Activated CD8-positive, alpha-beta memory T cell treated with anti-CD3 and anti-CD28 coated beads for 36 hours (primary cell): ENCODE measurements around the gene FGG. TPM values are rescaled to one million over a fixed set of nuclear protein-coding genes. Genes with fewer than 3 reads are reported as not detected.
"Not testable (repeated sequence)": the region's sequence is repeated elsewhere in the genome, so short reads cannot be mapped to it uniquely, and the experiment has no call there.

Experiments used
- CTCF ChIA-PET: fragments of 350-600 bp; sonication (Branson Sonifier 250); formaldehyde crosslinking; loops from one replicate; lab custom pipeline; 2021; ENCODE audit warnings: antibody characterized with exemption; lab: Charles Lee
- POLR2A ChIA-PET: fragments of 350-600 bp; sonication (Branson Sonifier 250); formaldehyde crosslinking; loops from one replicate; lab custom pipeline; 2021; ENCODE audit warnings: antibody characterized with exemption; lab: Charles Lee
- total RNA-seq, 2 experiments: library from RNA; stranded (reverse); gene quantifications; one replicate each; pipeline ENCODE4 v1.2.3, GENCODE V29; 2021

The FGG gene
- total RNA-seq, 2 experiments from 2014 or later = not detected

DNA sequence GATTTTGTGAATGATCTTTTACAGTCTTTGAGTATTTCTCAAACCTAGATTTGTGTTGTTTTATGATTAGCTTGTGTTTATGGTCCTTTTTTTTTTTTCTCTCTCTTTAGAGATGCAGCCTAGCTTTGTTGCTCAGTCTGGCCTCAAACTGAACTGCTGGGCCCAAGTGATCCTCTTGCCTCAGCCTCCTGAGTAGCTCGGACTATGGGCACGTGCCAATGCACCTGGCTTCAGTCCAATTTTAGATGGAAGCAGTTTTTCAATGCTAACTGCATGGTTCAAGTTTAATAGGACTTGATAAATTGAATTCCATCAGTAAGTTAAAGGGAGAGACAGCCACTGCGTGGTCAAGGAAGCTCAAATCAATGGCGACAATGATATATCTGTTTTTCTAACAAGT, 3.8 kb upstream of the FGG start:
- CTCF ChIA-PET = interaction anchor here (0.6 kb wide), 1 partner anchor 154 kb away, joined by 3 read pairs; no protein-coding TSS in a partner anchor
- POLR2A ChIA-PET = no interaction called here

DNA sequence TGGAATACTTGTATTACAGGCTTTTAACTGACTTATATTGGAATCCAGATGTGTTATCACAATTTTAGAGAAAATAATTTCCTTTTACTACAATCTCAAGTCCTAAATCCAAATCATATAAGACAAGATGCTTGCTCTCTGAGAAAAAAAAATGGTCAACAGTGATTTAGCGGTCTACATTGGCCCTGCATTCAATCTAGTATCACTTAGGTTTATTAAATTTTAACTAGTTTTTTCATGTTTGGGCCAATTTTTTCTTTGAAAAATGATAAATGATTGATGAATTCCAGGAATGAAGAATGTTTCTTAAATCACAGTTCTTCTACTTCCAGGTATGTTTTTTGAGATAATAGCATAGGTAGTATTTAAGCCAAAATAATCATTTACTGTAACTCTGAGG, 2.8 kb upstream of the FGG start:
- ChIA-PET CTCF (no interaction called here), POLR2A (no interaction called here)

DNA sequence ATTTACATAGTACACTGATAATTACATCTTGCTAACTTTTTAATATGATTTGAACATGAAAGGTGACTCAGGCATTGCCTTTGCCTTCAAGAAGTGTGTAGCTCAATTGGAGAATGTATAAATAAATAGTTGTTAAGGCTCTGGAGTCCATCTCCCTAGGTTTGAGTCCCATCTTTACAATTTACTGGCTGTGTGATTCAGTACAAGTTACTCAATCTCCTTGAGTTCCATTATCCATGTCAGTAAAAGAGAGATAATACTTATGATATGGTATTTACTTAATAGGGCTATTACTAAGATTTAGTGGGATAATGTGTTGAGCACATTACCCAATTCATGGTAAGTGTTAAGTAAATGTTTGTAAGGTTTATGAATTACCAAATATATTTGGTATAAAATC, 1.9 kb upstream of the FGG start:
- ChIA-PET CTCF (no interaction called here), POLR2A (no interaction called here)

DNA sequence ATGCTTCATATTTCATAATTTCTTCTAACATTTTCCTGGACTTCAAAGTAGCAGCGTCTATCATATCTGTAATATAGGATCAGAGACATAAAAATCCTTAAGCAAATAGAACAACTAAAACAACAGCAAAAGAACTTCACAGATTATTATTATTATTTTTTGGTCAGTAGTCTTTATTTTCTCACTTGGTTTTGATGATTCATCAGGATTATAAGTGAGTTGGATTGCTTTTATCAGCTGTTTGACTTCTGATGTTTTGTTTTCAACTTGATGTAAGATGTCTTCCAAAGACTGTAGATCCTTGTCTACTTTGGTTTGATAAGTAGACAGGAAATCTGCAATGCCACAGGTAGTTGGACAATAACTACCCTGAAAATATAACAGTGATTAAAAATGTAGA, 623 bp downstream of the FGG start:
- CTCF ChIA-PET = interaction anchor here (1.4 kb wide), 1 partner anchor 59 kb away, joined by 3 read pairs; no protein-coding TSS in a partner anchor
- POLR2A ChIA-PET = no interaction called here

DNA sequence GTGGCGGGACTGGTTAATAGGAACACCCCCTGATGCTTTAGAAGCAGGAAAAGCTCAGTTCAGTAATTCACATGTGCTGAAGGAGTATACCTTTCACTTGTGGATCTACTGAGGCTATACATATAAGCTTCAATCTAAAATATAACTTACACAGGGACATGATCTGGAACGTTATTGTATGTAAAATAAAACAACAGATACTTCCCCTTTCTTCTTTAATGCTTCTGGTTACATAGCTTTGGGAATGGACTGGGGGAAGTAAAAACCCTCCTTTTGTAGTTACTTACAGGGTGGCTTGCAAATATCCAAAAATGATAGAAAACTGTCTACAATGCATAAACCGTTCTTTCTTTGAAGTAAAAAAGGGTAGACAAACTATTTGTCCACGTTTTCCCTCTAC, 1.9 kb downstream of the FGG start:
- ChIA-PET CTCF (no interaction called here), POLR2A (no interaction called here)

DNA sequence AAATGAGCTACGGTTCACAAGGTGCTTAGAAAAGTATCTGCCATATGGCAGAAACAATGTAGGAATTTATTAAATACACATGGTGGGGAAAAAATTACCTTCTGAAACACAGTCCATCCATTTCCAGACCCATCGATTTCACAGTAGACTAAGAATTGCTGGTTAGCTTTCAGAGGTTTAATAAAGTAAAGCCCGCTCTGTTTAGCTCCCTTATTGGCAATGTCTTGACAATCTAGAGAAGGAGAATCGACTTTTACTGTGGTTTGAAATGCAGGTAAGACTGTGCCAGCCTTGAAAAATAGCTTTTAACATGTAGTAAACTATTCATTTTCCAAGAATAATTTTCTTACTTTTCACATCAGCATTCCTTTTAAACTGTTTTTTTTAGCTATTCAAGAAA, 2.9 kb downstream of the FGG start:
- CTCF ChIA-PET = no interaction called here
- POLR2A ChIA-PET = no interaction called here

DNA sequence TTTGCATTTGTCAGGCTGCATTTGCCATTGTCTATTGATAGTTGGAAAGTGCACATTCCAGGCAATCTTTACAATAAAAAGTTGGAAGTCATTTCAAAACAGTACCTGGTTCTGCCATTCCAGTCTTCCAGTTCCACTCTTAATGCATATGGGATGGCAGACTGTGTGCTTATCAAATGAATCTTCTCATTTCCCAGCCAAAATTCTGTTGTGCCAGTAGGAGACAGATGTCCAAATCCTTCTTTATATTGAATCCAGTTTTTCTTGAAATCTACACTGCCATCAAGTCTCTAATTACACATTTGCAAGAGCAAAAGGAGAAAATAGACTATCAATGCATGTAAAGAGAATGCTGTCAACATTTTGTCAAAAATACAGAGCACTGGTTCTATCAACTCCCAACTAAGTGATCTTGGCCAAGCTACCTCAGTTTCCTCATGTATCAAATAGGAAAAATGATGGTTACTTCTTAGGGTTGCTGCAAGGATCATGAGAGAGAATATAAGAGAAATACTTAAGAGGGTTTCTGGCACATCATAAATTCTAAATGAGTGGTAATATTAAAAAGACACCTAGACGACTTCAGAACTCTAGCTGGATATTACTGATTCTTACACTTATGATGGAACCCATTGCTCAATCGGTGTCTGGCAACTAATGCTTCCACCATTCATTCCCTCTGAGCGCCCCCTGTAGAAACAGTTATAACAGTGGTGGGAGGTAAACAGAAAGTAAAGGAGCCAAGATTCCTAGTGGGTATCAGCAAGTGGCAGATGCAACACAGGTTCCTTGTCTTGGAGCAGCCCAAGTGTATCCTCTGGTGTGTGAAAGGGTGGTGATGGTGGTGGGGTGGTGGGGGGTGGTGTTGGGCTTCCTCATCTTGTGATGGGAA, 3.8 kb downstream of the FGG start:
- CTCF ChIA-PET = no interaction called here
- POLR2A ChIA-PET = no interaction called here

DNA sequence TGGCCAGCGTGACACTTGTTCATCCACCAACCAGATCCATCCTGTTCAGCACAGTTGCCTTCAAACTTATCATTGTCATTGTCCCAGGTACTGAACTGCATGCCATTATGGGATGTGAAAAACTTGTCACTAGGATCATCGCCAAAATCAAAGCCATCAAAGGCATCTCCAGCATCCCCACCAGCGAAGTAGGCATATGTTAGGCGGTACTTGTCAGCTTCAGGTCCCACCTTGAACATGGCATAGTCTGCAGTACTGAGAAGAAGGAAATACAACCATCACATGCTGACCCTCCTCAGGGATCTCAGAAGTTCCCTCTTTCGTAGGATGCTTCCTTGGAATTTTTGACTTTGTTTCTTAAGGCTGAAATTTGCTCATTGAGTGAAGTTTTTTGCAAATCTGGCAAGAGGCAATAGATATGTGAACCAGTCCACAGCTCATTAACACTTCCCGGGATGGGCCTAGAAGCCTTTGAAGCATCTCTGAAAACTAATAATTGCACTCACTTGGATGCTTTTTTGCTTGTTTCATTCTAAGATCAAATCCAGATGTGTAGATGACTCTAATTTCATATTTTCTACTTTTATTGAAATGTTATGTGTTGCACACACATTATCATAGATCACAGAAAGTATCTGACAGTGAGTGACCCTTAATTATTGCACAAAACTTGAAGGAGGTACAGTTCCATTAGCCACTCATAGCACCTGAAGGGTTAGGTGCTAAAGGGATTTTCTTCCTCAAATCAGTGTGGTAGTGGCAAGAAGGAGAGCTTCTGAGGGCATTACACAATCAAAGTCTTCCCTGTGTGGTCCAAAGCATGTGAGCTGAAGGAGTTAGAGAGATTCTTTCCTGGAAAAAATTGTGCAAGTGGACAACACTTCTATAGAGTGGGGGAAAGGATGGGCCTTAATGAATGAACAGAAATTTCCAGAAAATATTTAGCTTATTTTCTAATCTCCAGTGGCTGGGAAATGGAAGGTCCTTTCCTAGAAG, 5.4 kb downstream of the FGG start:
- CTCF ChIA-PET = no interaction called here
- POLR2A ChIA-PET = no interaction called here

DNA sequence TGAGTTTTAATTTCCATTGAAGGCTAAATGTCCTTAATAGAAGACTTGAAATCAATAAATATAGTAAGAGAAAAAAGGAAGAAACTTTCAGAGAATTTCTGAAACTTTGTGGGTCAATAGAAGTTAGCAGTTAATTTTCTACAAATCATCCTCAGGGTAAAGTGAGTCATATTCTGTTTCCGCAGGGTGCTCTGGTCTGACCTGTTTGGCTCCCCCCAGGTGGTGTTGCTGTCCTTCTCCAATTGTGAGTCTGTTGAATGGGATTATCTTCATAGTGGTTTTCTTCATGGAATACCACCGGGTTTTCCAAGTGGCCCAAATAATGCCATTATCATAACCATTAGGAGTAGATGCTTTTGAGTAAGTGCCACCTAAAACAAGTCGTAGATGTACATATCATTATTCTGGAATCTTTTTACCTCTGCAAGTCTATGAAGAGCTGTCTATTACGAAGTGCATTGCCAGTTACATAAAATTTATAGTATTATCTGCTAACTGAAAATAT, 7.7 kb downstream of the FGG start:
- CTCF ChIA-PET = interaction anchor here (1.4 kb wide), 1 partner anchor 12 kb away, joined by 3 read pairs; no protein-coding TSS in a partner anchor
- POLR2A ChIA-PET = no interaction called here

DNA sequence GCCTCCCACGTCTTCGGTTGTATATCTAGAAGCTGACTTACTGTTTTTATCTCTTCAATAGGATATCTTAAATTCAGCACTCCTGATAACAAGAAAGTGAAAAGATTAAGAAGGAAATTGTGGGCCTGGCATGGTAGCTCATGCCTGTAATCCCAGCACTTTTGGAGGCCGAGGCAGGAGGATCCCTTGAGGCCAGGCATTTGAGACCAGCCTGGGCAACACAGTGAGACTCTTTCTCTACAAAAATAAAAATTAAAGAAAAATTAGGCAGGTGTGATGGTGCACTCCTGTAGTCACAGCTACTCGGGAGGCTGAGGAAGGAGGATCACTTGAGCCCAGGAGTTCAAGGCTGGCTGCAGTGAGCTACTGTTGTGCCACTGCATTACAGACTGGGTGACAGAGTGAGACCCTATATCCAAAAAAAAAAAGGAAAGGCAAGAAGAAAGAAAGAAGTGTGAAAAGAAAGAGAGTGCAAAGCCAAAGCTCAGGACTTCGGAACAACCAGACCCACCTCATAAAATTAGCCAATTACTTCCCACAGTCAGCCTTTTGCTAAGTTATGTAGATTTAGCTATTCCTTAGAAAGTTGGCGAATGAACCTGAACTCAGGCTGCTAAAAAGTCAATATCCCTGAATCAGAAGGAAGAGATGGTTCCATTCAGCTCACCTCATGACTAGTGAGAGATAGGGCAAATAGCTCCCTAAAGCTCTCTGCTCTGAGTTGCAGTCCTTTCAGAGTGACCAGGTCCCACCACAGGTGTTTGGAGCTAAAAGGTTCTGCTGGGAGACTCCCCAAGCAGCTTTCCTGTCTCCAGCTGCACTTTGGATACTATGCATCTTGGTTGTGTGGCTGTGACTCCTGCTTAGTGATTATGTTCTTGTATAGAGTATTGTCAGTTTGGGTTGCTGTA, 9.2 kb downstream of the FGG start:
- ChIA-PET POLR2A (interaction anchor here (0.6 kb wide), 1 partner anchor 28 kb away, joined by 4 read pairs; no protein-coding TSS in a partner anchor), CTCF (interaction anchor here (1.4 kb wide), 1 partner anchor 10 kb away, joined by 3 read pairs; no protein-coding TSS in a partner anchor)

DNA sequence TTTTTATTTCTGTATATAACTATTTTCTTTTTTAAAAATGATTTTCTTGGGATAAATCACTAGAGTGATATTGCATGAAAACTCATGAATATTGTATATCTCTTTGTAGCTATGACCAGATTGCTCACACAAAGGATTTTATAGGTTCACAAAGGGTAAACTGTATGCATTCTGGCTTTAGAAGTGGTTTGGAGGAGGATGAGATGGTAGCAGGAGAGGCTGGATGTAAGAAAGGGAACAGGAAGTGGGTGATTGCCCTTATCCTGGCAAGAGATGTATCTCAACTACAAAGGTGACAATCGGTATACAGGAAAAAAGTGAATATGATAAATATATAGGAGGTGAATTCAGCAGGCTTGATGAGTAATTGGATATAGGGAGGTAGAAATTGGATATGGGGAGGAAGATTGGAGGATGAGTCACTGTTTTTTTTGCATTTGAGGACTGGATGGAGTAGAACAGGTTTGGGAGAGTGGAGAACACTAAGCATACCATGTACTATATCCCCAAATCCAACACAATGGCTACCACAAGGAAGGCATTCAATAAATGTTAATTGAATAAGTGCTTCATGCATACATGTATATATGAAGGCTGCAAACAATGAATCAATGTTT, 9.9 kb downstream of the FGG start:
- POLR2A ChIA-PET = no interaction called here
- CTCF ChIA-PET = no interaction called here

DNA sequence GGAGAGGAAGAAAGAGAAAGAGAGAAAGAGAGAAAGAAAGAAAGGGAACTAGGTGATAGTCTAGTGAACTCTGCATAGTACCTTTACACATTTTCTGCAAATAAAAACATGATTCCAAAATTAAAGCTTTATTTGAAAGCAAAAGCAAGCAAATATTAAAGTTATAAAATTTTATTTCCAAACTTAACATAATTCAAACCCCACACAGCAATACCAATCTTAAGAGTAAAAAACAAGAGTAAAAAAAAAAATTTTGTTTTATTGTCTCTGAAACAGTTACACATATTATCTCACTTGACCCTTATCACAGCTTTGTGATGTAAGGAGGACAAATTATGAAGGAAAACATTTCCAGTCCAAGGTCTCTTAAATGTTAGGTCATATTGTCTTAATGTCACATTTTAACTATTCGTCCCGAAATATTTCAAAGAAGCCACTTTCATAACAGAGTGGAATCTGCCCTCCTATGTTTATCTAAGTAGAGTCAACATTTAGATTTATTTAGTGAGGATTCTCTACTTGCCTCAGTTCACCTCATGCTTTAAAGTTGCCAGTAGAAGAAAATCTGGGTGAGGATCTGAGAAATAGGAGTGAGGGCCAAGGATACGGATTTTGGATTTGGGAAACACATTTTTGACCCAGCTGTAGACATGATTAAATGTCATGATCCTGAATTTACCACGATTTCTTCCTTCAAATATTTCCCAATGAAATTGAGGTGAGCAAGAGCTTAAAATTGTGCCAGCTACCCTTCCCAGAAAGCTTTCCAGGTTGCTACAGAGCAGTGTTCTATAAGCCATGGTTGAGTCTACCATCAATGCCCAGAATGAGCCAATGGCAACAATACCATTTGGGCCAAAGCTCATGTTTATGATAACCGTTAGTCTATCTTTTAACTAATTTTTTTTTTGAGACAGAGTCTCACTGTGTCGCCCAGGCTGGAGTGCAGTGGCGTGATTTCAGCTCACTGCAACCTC, 14.4 kb downstream of the FGG start:
- POLR2A ChIA-PET = no interaction called here
- CTCF ChIA-PET = no interaction called here

DNA sequence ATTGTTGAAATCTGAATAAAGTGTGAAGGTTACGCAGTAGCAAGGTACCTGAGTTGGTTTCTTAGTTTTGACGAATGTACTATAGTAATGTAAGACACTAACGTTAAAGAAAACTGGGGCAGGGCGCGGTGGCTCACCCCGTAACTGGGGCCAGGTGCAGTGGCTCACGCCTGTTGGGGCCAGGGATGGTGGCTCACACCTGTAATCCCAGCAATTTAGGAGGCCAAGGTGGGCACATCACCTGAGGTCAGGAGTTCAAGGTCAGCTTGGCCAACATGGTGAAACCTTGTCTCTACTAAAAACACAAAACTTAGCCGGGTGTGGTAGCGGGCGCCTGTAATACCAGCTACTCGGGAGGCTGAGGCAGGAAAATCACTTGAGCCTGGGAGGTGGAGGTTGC, 15.2 kb downstream of the FGG start:
- CTCF ChIA-PET, POLR2A ChIA-PET: not testable (repeated sequence)

DNA sequence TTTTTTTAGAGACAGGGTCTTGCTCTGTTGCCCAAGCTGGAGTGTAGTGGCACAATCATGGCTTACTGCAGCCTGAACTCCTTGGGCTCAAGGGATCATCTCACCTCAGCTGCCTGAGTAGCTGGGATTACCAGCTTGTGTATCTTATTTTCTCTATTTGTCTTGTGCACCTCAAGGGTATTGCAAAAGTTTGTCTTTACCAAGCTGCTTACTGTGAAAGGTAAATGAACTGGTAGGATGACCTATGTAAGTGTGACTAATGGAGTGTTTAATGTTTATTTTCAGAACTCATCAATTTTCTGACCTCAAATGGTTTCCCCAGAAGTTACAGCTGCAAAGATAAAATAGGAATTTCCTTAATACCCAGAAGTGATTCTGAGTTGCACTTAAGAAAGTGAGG, 16.6 kb downstream of the FGG start:
- CTCF ChIA-PET = no interaction called here
- POLR2A ChIA-PET = no interaction called here

DNA sequence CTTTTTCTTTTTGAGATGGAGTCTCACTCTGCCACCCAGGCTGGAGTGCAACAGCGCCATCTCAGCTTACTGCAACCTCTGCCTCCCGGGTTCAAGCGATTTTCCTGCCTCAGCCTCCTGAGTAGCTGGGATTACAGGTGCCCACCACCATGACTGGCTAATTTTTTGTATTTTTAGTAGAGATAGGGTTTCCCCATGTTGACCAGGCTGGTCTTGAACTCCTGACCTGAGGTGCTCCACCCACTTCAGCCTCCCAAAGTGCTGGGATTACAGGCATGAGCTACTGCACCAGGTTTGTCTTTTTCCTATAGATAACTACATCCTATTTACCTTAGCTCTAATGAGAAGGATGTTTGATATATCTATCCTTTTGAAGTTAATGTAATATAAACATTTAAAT, 18.1 kb downstream of the FGG start:
- POLR2A ChIA-PET, CTCF ChIA-PET: not testable (repeated sequence)

DNA sequence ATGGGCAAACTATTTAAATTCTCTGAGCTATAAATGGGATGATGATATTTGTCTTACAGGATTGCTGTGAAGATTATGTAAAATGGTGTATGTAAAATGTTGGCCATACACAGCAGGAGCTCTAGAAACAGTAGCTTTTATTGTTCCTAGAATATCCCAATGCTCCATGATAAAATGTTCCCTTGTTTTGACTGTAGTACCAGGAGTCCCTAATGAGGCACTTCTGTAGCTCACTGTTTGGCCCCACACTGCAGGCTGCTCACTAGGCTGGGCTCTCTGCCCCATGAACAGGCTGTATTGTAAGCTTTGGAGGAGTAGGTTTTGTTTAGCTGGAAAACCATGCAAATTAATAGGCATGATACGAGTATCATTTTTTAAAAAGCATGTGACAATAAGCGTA, 18.6 kb downstream of the FGG start:
- ChIA-PET POLR2A (no interaction called here), CTCF (interaction anchor here (1.4 kb wide), 1 partner anchor 10 kb away, joined by 3 read pairs; no protein-coding TSS in a partner anchor)

DNA sequence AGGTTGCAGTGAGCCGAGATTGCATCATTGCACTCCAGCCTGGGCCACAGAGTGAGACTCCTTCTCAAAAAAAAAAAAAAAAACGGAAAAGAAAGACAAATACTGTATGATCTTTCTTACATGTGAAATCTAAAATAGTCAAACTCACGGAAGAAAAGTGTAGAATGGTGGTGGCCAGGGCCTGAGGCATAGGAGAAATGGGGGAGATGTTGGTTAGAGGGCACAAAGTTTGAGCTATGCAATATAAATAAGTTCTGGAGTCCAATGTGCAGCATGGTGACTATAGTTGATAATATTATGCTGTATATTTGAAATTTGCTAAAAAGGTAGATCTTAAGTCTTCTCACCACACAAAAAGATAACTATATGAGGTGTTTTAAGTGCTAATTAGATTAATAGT, 20.6 kb downstream of the FGG start:
- ChIA-PET POLR2A (interaction anchor here (0.7 kb wide), 1 partner anchor 869 kb away, joined by 5 read pairs; no protein-coding TSS in a partner anchor), CTCF (no interaction called here)
